Measurements from ENCODE around the gene ZC3HAV1. TPM values are rescaled to one million over a fixed set of nuclear protein-coding genes. Genes with fewer than 3 reads are reported as not detected.

Gene ZC3HAV1
- 23.0 and 57.1 TPM in 2 replicates for total RNA-seq

GRCh38 chr7:139109188-139109982, at the start of gene ZC3HAV1:
Gene ZC3HAV1, minus strand, starts transcription at chr7:139109720. Its CDS starts 389 bp downstream, at chr7:139109331.

GRCh38 chr7:139035586-139036353, 73.8 kb downstream of the ZC3HAV1 start, which contains the start of gene ZC3HAV1L:
Gene ZC3HAV1L, minus strand, starts transcription at chr7:139036042. Its CDS starts 25 bp downstream, at chr7:139036017.

Other genes starting within 250 kb of the ZC3HAV1 start
- 2.4 and 3.3 TPM in 2 replicates for gene KIAA1549, start 128.3 kb downstream of the ZC3HAV1 start, total RNA-seq
- gene ZC3HAV1L, start 73.7 kb downstream of the ZC3HAV1 start, total RNA-seq = 22.1 and 22.9 TPM in 2 replicates
- gene UBN2, start 121.5 kb upstream of the ZC3HAV1 start, total RNA-seq = 6.7 and 9.4 TPM in 2 replicates
- 5.3 and 9.6 TPM in 2 replicates for gene FMC1, start 231.6 kb upstream of the ZC3HAV1 start, total RNA-seq

Data from placental pericyte (primary cell).